ENCODE results near the gene ALOX5.
A peak's percentile ranks its signal among the peaks of the same experiment; 100 is the strongest.
"Not testable (repeated sequence)": the region's sequence is repeated elsewhere in the genome, so short reads cannot be mapped to it uniquely, and the experiment has no call there.

ALOX5 gene

DNA sequence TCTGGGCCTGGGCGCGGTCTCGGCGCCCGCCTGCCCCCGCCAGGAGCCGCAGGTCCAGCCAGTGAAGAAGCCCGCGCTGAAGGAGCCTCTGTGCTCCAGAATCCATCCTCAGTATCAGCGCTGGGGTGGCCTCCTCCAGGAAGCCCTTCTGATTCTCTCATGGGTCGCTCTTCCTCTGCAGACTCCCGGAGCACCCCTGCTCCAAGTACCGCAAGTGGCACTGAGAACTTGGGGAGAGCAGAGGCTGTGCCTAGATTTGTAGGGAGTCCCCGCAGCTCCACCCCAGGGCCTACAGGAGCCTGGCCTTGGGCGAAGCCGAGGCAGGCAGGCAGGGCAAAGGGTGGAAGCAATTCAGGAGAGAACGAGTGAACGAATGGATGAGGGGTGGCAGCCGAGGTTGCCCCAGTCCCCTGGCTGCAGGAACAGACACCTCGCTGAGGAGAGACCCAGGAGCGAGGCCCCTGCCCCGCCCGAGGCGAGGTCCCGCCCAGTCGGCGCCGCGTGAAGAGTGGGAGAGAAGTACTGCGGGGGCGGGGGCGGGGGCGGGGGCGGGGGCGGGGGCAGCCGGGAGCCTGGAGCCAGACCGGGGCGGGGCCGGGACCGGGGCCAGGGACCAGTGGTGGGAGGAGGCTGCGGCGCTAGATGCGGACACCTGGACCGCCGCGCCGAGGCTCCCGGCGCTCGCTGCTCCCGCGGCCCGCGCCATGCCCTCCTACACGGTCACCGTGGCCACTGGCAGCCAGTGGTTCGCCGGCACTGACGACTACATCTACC, at the start of gene ALOX5:
Gene ALOX5, plus strand, starts transcription at position 641 of the 774 bp plus-strand sequence. Its CDS starts 64 bp downstream, at position 705.
- peak; percentile 34 for DNase-seq (ENCODE audit: low spot score)

DNA sequence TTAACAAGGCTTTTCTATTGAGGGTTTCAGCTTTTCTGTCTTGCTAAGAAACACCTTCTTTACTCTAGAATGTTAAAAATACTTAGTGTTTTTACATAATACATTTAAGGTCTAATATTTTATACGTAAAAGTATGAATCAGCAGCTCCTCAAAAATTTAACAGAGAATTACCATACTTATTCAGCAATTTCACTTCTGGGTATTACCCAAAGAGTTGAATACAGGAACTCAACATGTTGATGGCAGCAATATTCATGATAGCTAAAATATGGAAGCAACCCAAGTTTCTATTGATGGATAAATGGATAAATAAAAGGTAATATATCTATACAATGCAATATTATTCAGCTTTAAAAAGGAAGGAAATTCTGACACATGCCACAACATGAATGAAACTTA, 48.9 kb upstream of the ALOX5 start:
- no peak for DNase-seq (ENCODE audit: low spot score)

DNA sequence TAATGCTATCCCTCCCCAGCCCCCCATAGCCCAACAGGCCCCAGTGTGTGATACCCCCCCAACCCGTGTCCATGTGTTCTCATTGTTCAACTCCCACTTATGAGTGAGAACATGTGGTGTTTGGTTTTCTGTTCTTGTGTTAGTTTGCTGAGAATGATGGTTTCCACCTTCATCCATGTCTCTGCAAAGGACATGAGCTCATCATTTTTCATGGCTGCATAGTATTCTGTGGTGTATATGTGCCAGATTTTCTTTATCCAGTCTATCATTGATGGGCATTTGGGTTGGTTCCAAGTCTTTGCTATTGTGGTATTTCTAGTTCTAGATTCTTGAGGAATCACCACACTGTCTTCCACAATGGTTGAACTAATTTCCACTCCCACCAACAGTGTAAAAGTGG, 47.2 kb upstream of the ALOX5 start:
- not testable (repeated sequence) for DNase-seq (ENCODE audit: low spot score)

DNA sequence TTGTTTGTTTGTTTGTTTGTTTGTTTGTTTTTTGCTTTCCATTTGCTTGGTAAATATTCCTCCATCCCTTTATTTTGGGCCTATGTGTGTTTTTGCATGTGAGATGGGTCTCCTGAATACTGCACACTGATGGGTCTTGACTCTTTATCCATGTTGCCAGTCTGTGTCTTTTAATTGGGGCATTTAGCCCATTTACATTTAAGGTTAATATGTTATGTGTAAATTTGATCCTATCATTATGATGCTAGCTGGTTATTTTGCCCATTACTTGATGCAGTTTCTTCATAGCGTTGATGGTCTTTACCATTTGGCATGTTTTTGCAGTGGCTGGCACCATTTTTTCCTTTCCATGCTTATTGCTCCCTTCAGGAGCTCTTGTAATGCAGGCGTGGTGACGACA, 42.2 kb upstream of the ALOX5 start:
- not testable (repeated sequence) for DNase-seq (ENCODE audit: low spot score)

DNA sequence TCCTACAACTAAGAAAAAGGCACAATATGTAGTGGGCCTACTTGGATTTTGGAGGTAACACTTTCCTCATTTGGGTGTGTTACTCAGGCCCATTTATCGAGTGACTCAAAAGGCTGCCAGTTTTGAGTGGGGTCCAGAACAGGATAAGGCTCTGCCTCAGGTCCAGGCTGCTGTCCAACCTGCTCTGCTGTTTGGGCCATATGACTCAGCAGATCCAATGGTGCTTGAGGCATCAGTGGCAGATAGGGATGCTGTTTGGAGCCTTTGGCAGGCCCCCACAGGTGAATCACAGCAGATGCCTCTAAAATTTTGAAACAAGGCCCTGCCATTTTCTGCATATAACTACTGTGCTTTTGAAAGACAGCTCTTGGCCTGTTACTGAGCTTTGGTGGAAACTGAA, 34.1 kb upstream of the ALOX5 start:
- DNase-seq (ENCODE audit: low spot score): no peak

DNA sequence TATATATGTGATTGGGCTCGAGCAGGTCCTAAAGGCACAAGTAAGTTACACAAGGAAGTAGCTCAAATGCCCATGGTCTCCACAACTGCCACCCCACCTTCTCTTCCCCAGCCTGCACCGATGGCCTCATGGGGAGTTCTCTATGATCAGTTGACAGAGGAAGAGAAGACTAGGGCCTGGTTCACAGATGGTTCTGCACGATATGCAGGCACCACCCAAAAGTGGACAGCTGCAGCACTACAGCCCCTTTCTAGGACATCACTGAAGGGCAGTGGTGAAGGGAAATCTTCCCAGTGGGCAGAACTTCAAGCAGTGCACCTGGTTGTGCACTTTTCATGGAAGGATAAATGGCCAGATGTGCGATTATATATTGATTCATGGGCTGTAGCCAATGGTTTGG, 33.6 kb upstream of the ALOX5 start:
- not testable (repeated sequence) for DNase-seq (ENCODE audit: low spot score)

DNA sequence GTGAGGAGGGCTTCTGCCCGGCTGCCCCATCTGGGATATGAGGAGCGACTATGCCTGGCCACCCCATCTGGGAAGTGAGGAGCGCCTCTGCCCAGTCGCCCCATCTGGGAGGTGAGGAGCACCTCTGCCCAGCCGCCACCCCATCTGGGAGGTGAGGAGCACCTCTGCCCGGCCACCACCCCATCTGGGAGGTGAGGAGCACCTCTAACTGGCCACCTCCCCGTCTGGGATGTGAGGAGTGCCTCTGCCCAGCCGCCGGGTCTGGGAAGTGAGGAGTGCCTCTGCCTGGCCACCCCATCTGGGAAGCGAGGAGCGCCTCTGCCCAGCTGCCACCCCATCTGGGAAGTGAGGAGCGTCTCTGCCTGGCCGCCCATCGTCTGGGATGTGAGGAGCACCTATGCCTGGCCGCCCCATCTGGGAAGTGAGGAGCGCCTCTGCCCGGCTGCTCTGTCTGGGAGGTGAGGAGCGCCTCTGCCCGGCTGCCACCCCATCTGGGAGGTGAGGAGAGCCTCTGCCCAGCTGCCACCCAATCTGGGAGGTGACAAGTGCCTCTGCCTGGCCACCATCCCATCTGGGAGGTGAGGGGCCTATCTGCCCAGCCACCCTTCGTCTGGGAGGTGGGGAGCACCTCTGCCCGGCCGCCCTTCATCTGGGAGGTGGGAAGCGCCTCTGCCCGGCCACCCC, 27.2 kb upstream of the ALOX5 start:
- DNase-seq (ENCODE audit: low spot score): not testable (repeated sequence)

DNA sequence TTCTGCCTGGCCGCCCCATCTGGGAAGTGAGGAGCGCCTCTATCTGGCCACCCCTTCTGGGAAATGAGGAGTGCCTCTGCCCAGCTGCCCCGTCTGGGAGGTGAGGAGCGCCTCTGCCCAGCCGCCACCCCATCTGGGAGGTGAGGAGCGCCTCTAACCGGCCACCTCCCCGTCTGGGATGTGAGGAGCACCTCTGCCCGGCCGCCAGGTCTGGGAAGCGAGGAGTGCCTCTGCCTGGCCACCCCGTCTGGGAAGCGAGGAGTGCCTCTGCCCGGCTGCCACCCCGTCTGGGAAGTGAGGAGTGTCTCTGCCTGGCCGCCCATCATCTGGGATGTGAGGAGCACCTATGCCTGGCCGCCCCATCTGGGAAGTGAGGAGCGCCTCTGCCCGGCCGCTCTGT, 26.6 kb upstream of the ALOX5 start:
- not testable (repeated sequence) for DNase-seq (ENCODE audit: low spot score)

DNA sequence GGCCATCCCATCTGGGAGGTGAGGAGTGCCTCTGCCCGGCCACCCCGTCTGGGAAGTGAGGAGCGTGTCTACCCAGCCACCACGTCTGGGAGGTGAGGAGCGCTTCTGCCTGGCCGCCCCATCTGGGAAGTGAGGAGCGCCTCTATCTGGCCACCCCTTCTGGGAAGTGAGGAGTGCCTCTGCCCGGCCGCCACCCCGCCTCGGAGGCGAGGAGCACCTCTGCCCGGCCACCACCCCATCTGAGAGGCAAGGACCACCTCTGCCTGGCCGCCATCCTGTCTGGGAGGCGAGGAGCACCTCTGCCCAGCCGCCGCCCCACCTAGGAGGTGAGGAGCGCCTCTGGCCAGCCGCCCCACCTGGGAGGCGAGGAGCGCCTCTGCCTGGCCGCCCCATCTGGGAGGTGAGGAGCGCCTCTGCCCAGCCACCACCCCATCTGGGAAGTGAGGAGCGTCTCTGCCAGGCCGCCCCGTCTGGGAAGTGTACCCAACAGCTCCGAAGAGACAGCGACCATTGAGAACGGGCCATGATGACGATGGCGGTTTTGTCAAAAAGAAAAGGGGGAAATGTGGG, 25.7 kb upstream of the ALOX5 start:
- DNase-seq (ENCODE audit: low spot score): not testable (repeated sequence)

DNA sequence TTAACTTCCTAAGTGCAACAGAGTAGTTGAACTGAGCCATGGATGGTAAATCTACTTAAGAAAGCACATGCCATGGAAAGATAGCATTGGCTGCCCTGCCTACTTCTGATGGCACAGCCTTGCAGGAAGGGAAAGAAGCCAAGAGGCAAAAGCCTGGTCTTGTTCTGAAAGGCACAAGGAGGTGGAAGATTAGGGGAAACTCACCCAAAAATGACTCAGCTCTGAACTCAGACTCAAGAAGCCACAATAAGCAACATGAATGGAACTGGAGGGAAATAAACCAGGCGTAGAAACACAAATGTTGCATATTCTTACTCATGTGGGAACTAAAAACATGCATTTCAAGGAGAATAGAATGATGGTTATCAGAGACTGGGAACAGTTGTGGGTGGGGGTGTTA, 20.8 kb upstream of the ALOX5 start:
- no peak for DNase-seq (ENCODE audit: low spot score)

DNA sequence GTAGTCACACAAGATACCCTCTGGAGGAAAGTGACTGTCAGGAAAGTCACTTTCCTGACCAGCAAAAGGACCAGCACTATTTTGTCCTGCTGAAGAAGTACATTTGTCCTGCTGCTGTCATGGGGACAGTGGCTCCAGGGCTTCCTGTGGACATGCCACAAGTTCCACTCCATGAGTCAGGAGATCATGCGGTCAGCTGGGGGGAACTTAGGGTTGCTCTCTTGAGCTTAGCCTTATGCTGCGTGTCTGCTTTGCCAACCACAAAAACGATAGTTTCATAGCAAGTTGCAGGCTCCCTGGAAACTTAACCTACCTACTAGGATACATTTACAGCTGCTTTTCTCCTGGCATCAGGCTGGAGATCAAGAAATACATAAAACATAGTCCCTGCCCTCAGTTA, 19.8 kb upstream of the ALOX5 start:
- DNase-seq (ENCODE audit: low spot score): peak; percentile 57

DNA sequence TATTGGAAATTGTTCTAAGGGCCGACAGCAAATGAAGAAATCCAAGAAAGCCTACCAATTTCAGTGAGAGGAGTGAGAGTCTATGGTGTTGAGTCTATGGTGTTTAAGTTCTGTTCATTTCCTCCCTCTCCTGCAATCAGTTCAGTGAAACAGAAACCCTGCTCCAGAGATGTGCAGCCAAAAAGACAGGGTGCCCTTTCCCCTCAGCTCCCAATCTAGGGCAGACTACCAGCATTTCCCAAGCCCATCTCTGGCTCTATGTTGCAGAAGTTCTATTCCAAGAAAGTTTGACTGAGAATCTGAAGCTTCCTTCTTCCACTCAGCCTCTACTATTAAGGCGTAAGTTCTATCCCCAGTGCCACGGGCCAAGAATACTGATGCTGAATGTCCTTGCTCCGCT, 18.5 kb upstream of the ALOX5 start:
- no peak for DNase-seq (ENCODE audit: low spot score)

DNA sequence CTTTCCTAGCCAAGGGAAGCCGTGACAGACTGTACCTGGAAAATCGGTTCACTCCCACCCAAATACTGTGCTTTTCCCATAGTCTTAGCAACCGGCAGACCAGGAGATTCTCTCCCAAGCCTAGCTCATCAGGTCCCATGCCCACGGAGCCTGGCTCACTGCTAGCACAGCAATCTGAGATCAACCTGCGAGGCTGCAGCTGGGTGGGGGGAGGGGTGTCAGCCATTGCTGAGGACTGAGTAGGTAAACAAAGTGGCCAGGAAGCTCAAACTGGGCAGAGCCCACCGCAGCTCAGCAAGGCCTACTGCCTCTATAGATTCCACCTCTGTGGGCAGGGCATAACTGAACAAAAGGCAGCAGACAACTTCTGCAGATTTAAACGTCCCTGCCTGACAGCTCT, 15.1 kb upstream of the ALOX5 start:
- DNase-seq (ENCODE audit: low spot score): not testable (repeated sequence)

DNA sequence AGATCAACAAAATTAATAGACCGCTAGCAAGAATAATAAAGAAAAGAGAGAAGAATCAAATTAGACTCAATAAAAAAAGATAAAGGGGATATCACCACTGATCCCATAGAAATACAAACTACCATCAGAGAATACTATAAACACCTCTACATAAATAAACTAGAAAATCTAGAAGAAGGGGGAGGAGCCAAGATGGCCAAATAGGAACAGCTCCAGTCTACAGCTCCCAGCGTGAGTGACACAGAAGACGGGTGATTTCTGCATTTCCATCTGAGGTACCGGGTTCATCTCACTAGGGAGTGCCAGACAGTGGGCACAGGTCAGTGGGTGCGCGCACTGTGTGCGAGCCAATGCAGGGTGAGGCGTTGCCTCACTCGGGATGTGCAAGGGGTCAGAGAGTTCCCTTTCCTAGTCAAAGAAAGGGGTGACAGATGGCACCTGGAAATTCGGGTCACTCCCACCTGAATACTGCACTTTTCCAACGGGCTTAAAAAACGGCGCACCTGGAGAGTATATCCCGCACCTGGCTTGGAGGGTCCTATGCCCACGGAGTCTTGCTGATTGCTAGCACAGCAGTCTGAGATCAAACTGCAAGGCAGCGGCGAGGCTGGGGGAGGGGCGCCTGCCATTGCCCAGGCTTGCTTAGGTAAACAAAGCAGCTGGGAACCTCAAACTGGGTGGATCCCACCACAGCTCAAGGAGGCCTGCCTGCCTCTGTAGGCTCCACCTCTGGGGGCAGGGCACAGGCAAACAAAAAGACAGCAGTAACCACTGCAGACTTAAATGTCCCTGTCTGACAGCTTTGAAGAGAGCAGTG, 11.8 kb upstream of the ALOX5 start:
- not testable (repeated sequence) for DNase-seq (ENCODE audit: low spot score)

DNA sequence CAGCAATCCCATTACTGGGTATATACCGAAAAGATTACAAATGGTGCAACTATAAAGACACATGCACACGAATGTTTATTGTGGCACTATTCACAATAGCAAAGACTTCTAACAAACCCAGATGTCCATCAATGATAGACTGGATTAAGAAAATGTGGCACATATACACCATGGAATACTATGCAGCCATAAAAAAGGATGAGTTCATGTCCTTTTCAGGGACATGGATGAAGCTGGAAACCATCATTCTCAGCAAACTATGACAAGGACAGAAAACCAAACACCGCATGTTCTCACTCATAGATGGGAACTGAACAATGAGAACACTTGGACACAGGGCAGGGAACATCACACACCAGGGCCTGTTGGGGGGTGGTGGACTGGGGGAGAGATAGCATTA, 6.4 kb upstream of the ALOX5 start:
- DNase-seq (ENCODE audit: low spot score): not testable (repeated sequence)

DNA sequence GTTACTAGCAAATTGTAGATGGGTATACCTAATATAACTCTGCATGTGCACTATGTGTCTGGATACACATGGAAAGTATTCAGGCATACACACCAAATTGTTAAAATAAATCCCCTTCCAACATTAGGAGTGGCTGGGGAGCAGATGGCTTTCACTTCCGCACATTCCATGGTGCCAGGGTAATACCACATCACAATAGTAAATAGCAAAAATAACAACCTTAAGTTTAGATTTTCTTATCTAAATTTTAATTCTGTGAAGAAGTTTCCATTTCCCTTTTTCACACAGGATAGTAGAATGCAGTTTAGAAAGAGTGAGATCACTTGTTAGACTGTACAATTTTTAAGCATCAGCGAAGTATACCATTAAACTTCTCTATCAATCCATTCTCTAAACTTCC, 5.8 kb upstream of the ALOX5 start:
- DNase-seq (ENCODE audit: low spot score): no peak

DNA sequence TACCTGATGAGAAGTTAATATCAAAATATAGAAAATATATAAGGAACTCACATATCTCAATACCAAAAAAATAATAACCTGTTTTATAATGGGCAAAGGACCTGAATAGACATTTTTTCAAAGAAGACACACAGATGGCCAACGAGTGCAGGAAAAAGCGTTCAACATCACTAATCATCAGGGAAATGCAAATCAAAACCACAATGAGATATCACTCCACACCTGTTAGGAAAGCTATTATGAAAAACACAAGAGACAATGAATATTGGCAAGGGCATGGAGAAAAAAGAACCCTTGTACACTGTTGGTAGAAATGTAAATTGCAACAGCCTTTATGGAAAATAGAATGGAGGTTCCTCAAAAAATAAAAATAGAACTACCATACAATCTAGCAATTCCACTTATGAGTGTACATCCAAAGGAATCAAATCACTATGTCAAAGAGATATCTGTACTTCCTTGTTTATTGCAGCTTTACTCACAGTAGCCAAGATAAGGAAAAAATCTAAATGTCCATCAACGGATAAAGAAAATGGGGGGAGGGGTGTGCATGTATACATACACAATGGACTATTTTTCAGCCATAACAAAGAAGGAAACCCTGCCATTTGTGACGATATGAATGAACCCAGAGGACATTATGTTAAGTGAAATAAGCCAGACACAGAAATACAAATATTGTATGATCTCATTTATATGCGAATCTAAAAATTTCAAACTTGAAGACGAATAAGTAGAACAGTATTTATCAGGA, 3.6 kb upstream of the ALOX5 start:
- no peak for DNase-seq (ENCODE audit: low spot score)

DNA sequence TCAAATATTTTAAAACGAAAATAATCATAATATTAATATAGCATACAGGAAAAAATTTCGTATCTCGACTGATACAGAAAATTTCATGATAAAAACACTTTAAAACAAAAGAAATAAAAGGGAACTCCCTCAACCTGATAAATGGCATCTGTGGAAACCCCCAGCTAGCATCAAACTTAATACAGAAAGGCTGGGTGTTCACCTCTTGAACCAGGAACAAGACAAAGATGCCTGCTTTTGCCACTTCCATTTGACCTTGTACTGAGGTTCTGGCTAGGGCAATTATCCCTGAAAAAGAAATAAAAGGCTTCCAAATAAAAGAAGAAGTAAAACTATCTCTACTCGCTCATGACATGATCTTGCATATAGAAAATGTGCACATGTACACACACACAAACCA, 2.5 kb upstream of the ALOX5 start:
- DNase-seq (ENCODE audit: low spot score): no peak

DNA sequence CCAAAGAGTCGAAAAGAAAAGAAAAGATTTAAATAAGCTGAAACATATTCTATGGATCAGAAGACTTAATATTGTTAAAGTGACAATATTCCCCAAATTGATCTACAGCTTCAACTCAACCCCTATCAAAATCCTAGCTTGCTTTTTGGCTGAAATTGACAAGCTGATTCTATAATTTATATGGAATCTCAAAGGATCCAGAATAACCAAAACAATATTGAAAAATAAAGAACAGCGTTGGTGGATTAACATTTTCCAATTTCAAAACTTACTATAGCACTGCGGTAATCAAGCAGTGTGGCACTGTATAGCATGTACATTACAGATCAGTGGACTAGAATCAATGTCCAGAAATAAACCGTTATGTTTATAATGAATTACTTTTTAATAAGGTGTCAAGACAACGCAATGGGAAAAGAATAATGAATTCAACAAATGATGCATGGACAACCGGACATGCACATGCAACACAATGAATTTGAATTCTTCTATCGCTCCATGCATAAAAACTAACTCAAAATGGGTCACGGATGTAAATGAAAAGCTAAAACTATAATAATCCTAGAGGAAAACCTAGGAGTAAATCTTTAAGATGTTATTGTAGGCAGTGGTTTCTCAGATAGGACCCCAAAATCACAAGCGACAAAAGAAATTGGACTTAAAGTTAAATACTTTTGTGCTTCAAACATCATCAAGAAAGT, 1.6 kb upstream of the ALOX5 start:
- no peak for DNase-seq (ENCODE audit: low spot score)

DNA sequence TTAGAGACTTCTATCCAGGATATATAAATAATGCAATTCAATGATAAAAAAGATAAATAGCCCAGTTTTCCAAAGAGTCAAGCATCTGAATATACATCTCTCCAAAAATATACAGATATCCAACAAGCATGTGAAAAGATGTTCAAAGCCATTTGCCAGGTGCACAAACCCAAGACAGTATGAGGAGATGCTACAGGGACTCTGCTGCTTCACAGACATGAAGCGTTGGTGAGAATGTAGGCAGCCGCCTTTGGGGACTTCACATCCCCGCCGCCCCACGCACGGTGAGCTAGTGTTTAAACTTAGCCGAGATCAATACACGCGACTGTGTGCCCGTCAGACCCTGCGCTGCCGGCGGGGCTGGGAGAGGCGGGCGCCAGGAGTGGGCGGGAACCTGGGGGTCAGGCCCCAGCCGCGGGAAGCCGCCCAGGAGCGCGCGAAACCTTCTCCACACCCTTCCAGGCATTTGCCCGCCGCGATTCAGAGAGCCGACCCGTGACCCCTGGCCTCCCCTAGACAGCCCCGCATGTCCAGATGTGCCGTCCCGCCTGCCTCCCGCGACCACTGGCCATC, 927 bp upstream of the ALOX5 start:
- DNase-seq (ENCODE audit: low spot score): peak; percentile 10
